ENCODE measurements around the gene ANK3. TPM values are rescaled to one million over a fixed set of nuclear protein-coding genes. Genes with fewer than 3 reads are reported as not detected.
A peak's percentile ranks its signal among the peaks of the same experiment; 100 is the strongest.

Gene ANK3
- total and polyA plus RNA-seq, 10 donors = 2.0 to 133 (median 62.9) TPM

- H3K4me1 ChIP-seq = no peaks in the 10 kb centered on the region
- H3K27ac ChIP-seq = no peak overlapping the region
- no peaks in the 10 kb centered on the region for H3K9me3 ChIP-seq
- H3K4me3 ChIP-seq = no peak overlapping the region
- no peaks in the 10 kb centered on the region for H3K36me3 ChIP-seq
- intact Hi-C loops (cut with DNase I; ENCODE audit: low total_unique reads) = no loop called here
- no peak for DNase-seq
- 62 to 73% (median 71%) methylated on average over 4 of the region's 4 CpGs for WGBS, 5 donors
- peak in 1 of 11 experiments; percentile 5 for TF ChIP-seq CTCF (IDR thresholded peaks at IDR 0.05 in 8 of 11, conservative IDR thresholded peaks at IDR 0.05 in 3 of 11)
- no peak for TF ChIP-seq POLR2AphosphoS5 (IDR thresholded peaks at IDR 0.05)
- no peaks in the 10 kb centered on the region for H3K27me3 ChIP-seq (replicated peaks in 1 of 7)
These were observed 290.7 kb downstream of the ANK3 start for GRCh38 chr10:60098677-60099601.

GRCh38 chr10:60096761-60097513, 292.7 kb downstream of the ANK3 start:
- Histone ChIP-seq H3K9me3 (no peaks in the 10 kb centered on the region), H3K4me1 (no peaks in the 10 kb centered on the region), H3K36me3 (no peaks in the 10 kb centered on the region), H3K27ac (no peak overlapping the region), H3K4me3 (no peak overlapping the region), H3K27me3 (replicated peaks in 1 of 7) (no peaks in the 10 kb centered on the region)
- 73 to 83% (median 78%) methylated on average over 5 of the region's 5 CpGs for WGBS, 5 donors
- intact Hi-C loops (cut with DNase I; ENCODE audit: low total_unique reads) = no loop called here
- DNase-seq = no peak
- TF ChIP-seq POLR2A (IDR thresholded peaks at IDR 0.05) (no peak), CTCF (IDR thresholded peaks at IDR 0.05 in 8 of 11, conservative IDR thresholded peaks at IDR 0.05 in 3 of 11) (no peak), POLR2AphosphoS5 (IDR thresholded peaks at IDR 0.05) (no peak)

- 66 to 80% (median 76%) methylated on average over 3 of the region's 3 CpGs for WGBS, 5 donors
- Histone ChIP-seq H3K4me3 (no peak overlapping the region), H3K9me3 (no peaks in the 10 kb centered on the region), H3K27me3 (replicated peaks in 1 of 7) (no peaks in the 10 kb centered on the region), H3K36me3 (peaks cover 0 to 2% (median 0%) of the 10 kb centered on the region in 6 donors), H3K27ac (no peak overlapping the region), H3K4me1 (no peaks in the 10 kb centered on the region)
- intact Hi-C loops (cut with DNase I; ENCODE audit: low total_unique reads) = no loop called here
- DNase-seq = no peak
- TF ChIP-seq CTCF (IDR thresholded peaks at IDR 0.05 in 8 of 11, conservative IDR thresholded peaks at IDR 0.05 in 3 of 11) = no peak
- TF ChIP-seq POLR2AphosphoS5 (IDR thresholded peaks at IDR 0.05) = no peak
- no peak for TF ChIP-seq POLR2A (IDR thresholded peaks at IDR 0.05)
These were observed 296.4 kb downstream of the ANK3 start for GRCh38 chr10:60093317-60093716.

DNA sequence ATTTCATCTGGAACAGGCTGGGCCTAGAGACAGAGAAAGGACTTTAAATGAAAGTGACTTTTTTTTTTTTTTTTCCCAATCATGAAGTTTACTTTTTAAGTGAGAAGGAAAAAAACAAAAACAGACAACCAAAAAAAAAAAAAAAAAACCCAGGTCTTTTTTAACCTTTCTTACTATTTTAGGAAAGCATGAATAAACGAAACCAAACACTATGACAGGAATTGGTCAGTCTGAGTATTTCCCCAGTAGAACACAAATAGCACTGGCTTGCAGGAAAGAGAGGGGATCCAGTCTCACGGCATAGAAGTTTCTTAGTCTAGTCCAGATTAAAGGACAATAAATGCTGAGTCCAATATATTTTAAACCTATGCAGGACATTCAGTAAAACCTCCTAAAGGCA, 302.8 kb downstream of the ANK3 start:
- intact Hi-C loops (cut with DNase I; ENCODE audit: low total_unique reads) = no loop called here
- Histone ChIP-seq H3K9me3 (no peaks in the 10 kb centered on the region), H3K36me3 (peaks cover 0 to 39% (median 4%) of the 10 kb centered on the region in 6 donors), H3K27me3 (replicated peaks in 1 of 7) (no peaks in the 10 kb centered on the region), H3K4me1 (no peaks in the 10 kb centered on the region), H3K27ac (no peak overlapping the region), H3K4me3 (no peak overlapping the region)
- no peak for TF ChIP-seq POLR2A (IDR thresholded peaks at IDR 0.05)
- no peak for TF ChIP-seq CTCF (IDR thresholded peaks at IDR 0.05 in 8 of 11, conservative IDR thresholded peaks at IDR 0.05 in 3 of 11)
- TF ChIP-seq POLR2AphosphoS5 (IDR thresholded peaks at IDR 0.05) = no peak
- WGBS, 5 donors = 53 to 66% (median 62%) methylated on average over 2 of the region's 2 CpGs
- no peak for DNase-seq

All from spleen (tissue), 11 donors.